H1 (cell line): ENCODE data around the gene DIP2C. TPM values are rescaled to one million over a fixed set of nuclear protein-coding genes. Genes with fewer than 3 reads are reported as not detected.

Experiments used
- CTCF ChIA-PET: fragments of 300-600 bp; sonication (Branson Sonifier 250); formaldehyde crosslinking; loops from one replicate; lab custom pipeline; 2021; ENCODE audit not compliant: partially characterized antibody; lab: Charles Lee
- POLR2A ChIA-PET: fragments of 300-600 bp; sonication (Branson Sonifier 250); formaldehyde crosslinking; loops from one replicate; lab custom pipeline; 2021; ENCODE audit warnings: inconsistent platforms; ENCODE audit not compliant: partially characterized antibody; lab: Charles Lee
- DNase-seq, 2 experiments: peaks; one replicate each; pipeline versions ENCODE4 v3.0.0 to v3.0.0-alpha.2; 2010 to 2022; ENCODE audit warnings: low spot score in 2 of 2, low read depth in 1 of 2, mixed read lengths in 1 of 2
- FAIRE-seq: peaks from 2 replicates; lab custom pipeline; 2011; peaks lifted over from hg19 to GRCh38; lab: Jason Lieb, UNC
- H2AFZ ChIP-seq: 2 replicates; pipeline ENCODE4 v1.8.1; 2012; ENCODE audit warnings: low read length, inconsistent platforms
- H2AK5ac ChIP-seq: 2 replicates; pipeline ENCODE4 v1.6.1; 2013; ENCODE audit warnings: low read depth, low read length
- H2BK120ac ChIP-seq: replicated peaks from 2 replicates; pipeline ENCODE3; 2013; ENCODE audit warnings: low read depth, low read length, inconsistent platforms
- H2BK12ac ChIP-seq: 2 replicates; pipeline ENCODE4 v1.6.1; 2013; ENCODE audit warnings: low read depth, low read length
- H2BK15ac ChIP-seq: 2 replicates; pipeline ENCODE4 v1.6.1; 2013; ENCODE audit warnings: low read length
- H2BK20ac ChIP-seq: 2 replicates; pipeline ENCODE4 v1.6.1; 2013; ENCODE audit warnings: low read length
- H2BK5ac ChIP-seq: 2 replicates; pipeline ENCODE4 v1.6.1; 2013; ENCODE audit warnings: low read depth, low read length
- H3K14ac ChIP-seq: 2 replicates; pipeline ENCODE4 v1.6.1; 2013; ENCODE audit warnings: inconsistent platforms; ENCODE audit not compliant: insufficient read length
- H3K18ac ChIP-seq: 2 replicates; pipeline ENCODE4 v1.6.1; 2013; ENCODE audit warnings: low read length; ENCODE audit errors: extremely low read depth
- H3K23ac ChIP-seq: 2 replicates; pipeline ENCODE4 v1.6.1; 2013; ENCODE audit warnings: inconsistent platforms; ENCODE audit not compliant: insufficient read length
- H3K23me2 ChIP-seq: 2 replicates; pipeline ENCODE4 v1.6.1; 2013; ENCODE audit warnings: low read depth, low read length
- H3K27ac ChIP-seq: 2 replicates; pipeline ENCODE4 v1.6.1; 2011; ENCODE audit warnings: low read depth, low read length, inconsistent platforms
- H3K27me3 ChIP-seq, 4 experiments: replicated peaks in 1 of 4; 1 replicate in 1 of 4; 2 replicates in 3 of 4; pipeline versions ENCODE4 v1.6.1 to v1.8.1; 2011 to 2013; ENCODE audit warnings: low read length in 3 of 4, mild to moderate bottlenecking in 3 of 4, inconsistent platforms in 2 of 4, mixed read lengths in 2 of 4, moderate library complexity in 1 of 4; ENCODE audit not compliant: control insufficient read depth in 3 of 4, insufficient read depth in 3 of 4; ENCODE audit errors: extremely low read depth in 1 of 4
- H3K36me3 ChIP-seq, 4 experiments: 2 replicates each; pipeline versions ENCODE4 v1.6.1 to v1.8.1; 2011 to 2013; ENCODE audit warnings: mild to moderate bottlenecking in 4 of 4, low read length in 3 of 4, moderate library complexity in 2 of 4, control low read depth in 1 of 4, inconsistent platforms in 1 of 4; ENCODE audit not compliant: insufficient read depth in 4 of 4, control insufficient read depth in 2 of 4
- H3K4ac ChIP-seq: replicated peaks from 2 replicates; pipeline ENCODE3; 2013; ENCODE audit warnings: low read length, low read depth, mixed read lengths, inconsistent platforms; ENCODE audit not compliant: insufficient read length
- H3K4me1 ChIP-seq, 4 experiments: replicated peaks in 1 of 4; 1 replicate in 1 of 4; 2 replicates in 3 of 4; pipeline versions ENCODE4 v1.6.1 to v1.8.1; 2011 to 2013; ENCODE audit warnings: low read length in 3 of 4, inconsistent platforms in 2 of 4, mixed read lengths in 1 of 4; ENCODE audit not compliant: insufficient read depth in 4 of 4, control insufficient read depth in 3 of 4
- H3K4me2 ChIP-seq, 2 experiments: 2 replicates each; pipeline versions ENCODE4 v1.6.1 to v1.8.1; 2011 to 2013; ENCODE audit warnings: low read depth in 2 of 2, low read length in 2 of 2, control low read depth in 1 of 2, inconsistent platforms in 1 of 2, mild to moderate bottlenecking in 1 of 2; ENCODE audit not compliant: insufficient read depth in 1 of 2
- H3K4me3 ChIP-seq, 4 experiments: fragments of 200-600, 300-600 bp in 1 of 4; sonication (generic), shearing (Covaris generic), sonication (Bioruptor Twin) in 1 of 4; 2 replicates each; pipeline versions ENCODE4 v1.5.1 to v1.8.1; 2011 to 2016; ENCODE audit warnings: low read length in 4 of 4, low read depth in 3 of 4, control low read depth in 2 of 4, inconsistent platforms in 2 of 4, mild to moderate bottlenecking in 2 of 4, mixed read lengths in 1 of 4, moderate library complexity in 1 of 4; ENCODE audit not compliant: insufficient read depth in 2 of 4; ENCODE audit errors: extremely low read depth in 1 of 4
- H3K56ac ChIP-seq: replicated peaks from 2 replicates; pipeline ENCODE3; 2013; ENCODE audit warnings: low read depth, mild to moderate bottlenecking, mixed read lengths, low read length, inconsistent platforms; ENCODE audit not compliant: insufficient read length
- H3K79me1 ChIP-seq: 2 replicates; pipeline ENCODE4 v1.6.1; 2013; ENCODE audit warnings: low read depth, low read length, control low read depth
- H3K79me2 ChIP-seq, 2 experiments: 2 replicates each; pipeline versions ENCODE4 v1.6.1 to v1.8.1; 2012 to 2013; ENCODE audit warnings: low read length in 2 of 2, mild to moderate bottlenecking in 2 of 2, inconsistent platforms in 1 of 2; ENCODE audit not compliant: insufficient read depth in 2 of 2, control insufficient read depth in 1 of 2
- H3K9ac ChIP-seq, 4 experiments: replicated peaks in 1 of 4; 1 replicate in 1 of 4; 2 replicates in 3 of 4; pipeline versions ENCODE4 v1.6.1 to v1.8.1; 2011 to 2013; ENCODE audit warnings: low read depth in 3 of 4, low read length in 3 of 4, control low read depth in 2 of 4, mild to moderate bottlenecking in 2 of 4, moderate library complexity in 2 of 4, inconsistent platforms in 1 of 4; ENCODE audit errors: extremely low read depth in 1 of 4
- H3K9me3 ChIP-seq, 2 experiments: 2 replicates each; pipeline versions ENCODE4 v1.6.1 to v1.8.1; 2012 to 2013; ENCODE audit warnings: mild to moderate bottlenecking in 2 of 2, moderate library complexity in 2 of 2, control low read depth in 1 of 2, inconsistent platforms in 1 of 2, low read depth in 1 of 2, low read length in 1 of 2, mixed read lengths in 1 of 2; ENCODE audit not compliant: insufficient read depth in 2 of 2
- H4K20me1 ChIP-seq, 2 experiments: replicated peaks in 1 of 2; 2 replicates each; pipeline versions ENCODE3 to v1.8.1; 2011 to 2013; ENCODE audit warnings: inconsistent platforms in 2 of 2, low read length in 2 of 2, mild to moderate bottlenecking in 1 of 2; ENCODE audit not compliant: insufficient read depth in 2 of 2, control insufficient read depth in 1 of 2
- H4K5ac ChIP-seq: 2 replicates; pipeline ENCODE4 v1.6.1; 2013; ENCODE audit warnings: low read length, low read depth, mixed read lengths, inconsistent platforms; ENCODE audit not compliant: insufficient read length
- H4K8ac ChIP-seq: 2 replicates; pipeline ENCODE4 v1.8.0; 2013; ENCODE audit warnings: mild to moderate bottlenecking, moderate library complexity, low read length, inconsistent platforms; ENCODE audit not compliant: insufficient read depth; ENCODE audit errors: extremely low read depth
- H4K91ac ChIP-seq: replicated peaks from 2 replicates; pipeline ENCODE3; 2013; ENCODE audit warnings: low read length, mixed read lengths, inconsistent platforms; ENCODE audit not compliant: insufficient read length
- ATF3 ChIP-seq: IDR thresholded peaks from 2 replicates; pipeline ENCODE4 v1.6.1; 2011; ENCODE audit warnings: low read depth, mild to moderate bottlenecking, low read length; ENCODE audit not compliant: insufficient read depth
- BACH1 ChIP-seq: IDR thresholded peaks from 2 replicates; pipeline ENCODE4 v1.6.1; 2012; ENCODE audit warnings: low read length, improper control_type of control experiment
- CBX8 ChIP-seq: fragments of 300-800, 300-1000 bp; sonication (generic); IDR thresholded peaks from 2 replicates; pipeline ENCODE4 v1.7.1; 2016; ENCODE audit warnings: low read depth, low read length, borderline replicate concordance
- CEBPB ChIP-seq: IDR thresholded peaks from 2 replicates; pipeline ENCODE4 v1.6.1; 2012; ENCODE audit warnings: low read depth, low read length
- CREB1 ChIP-seq: IDR thresholded peaks from 2 replicates; pipeline ENCODE4 v1.6.1; 2012; ENCODE audit warnings: inconsistent platforms
- CTCF ChIP-seq, 3 experiments: IDR thresholded peaks; 1 replicate in 2 of 3; 2 replicates in 1 of 3; pipeline versions ENCODE4 v1.5.1 to v1.6.1; 2011; ENCODE audit warnings: low read length in 3 of 3, mild to moderate bottlenecking in 3 of 3, inconsistent platforms in 2 of 3, low read depth in 1 of 3, moderate library complexity in 1 of 3; ENCODE audit not compliant: insufficient read depth in 1 of 3; ENCODE audit errors: control extremely low read depth in 1 of 3
- HDAC2 ChIP-seq, 2 experiments: fragments of 300-600 bp in 1 of 2; sonication (generic) in 1 of 2; IDR thresholded peaks; 2 replicates each; pipeline ENCODE4 v1.6.1; 2011 to 2012; ENCODE audit warnings: low read depth in 2 of 2, low read length in 2 of 2, mild to moderate bottlenecking in 2 of 2, moderate library complexity in 2 of 2, borderline replicate concordance in 1 of 2, inconsistent platforms in 1 of 2
- NANOG ChIP-seq: IDR thresholded peaks from 2 replicates; pipeline ENCODE4 v1.6.1; 2011; ENCODE audit warnings: low read length, low read depth, mild to moderate bottlenecking, inconsistent platforms; ENCODE audit not compliant: insufficient read depth, poor library complexity, severe bottlenecking
- NRF1 ChIP-seq: IDR thresholded peaks from 2 replicates; pipeline ENCODE4 v1.6.1; 2011; ENCODE audit warnings: mild to moderate bottlenecking, low read depth, low read length, improper control_type of control experiment
- SP2 ChIP-seq: IDR thresholded peaks from 2 replicates; pipeline ENCODE4 v1.6.1; 2012; ENCODE audit warnings: mild to moderate bottlenecking, low read length, inconsistent platforms
- TAF1 ChIP-seq: IDR thresholded peaks from 2 replicates; pipeline ENCODE4 v1.6.1; 2011; ENCODE audit warnings: mild to moderate bottlenecking, low read depth, low read length
- TCF12 ChIP-seq: IDR thresholded peaks from 2 replicates; pipeline ENCODE4 v1.6.1; 2011; ENCODE audit warnings: low read depth, mild to moderate bottlenecking, low read length
- WGBS, 2 experiments: shearing (Covaris generic) in 1 of 2; methylation state at CpG; one replicate each; pipeline versions ENCODE4 v1.1.6 to v1.1.7; 2013 to 2015; ENCODE audit warnings: low lambda C conversion rate in 2 of 2, mixed read lengths in 2 of 2, inconsistent platforms in 1 of 2, low coverage in 1 of 2, missing lambda C conversion rate in 1 of 2; ENCODE audit not compliant: insufficient replicate concordance in 2 of 2, insufficient coverage in 1 of 2, insufficient read length in 1 of 2; ENCODE audit errors: extremely low coverage in 1 of 2, missing lambda C conversion rate in 1 of 2; 5-methylcytosine and 5-hydroxymethylcytosine counted together
- polyA plus RNA-seq, 7 experiments: library from polyadenylated mRNA; depleted of rRNA in 3 of 7; stranded (reverse) in 5 of 7; unstranded in 2 of 7; fragments of >200 nt in 5 of 7; fragments of 200-250 nt in 2 of 7; gene quantifications; 1 replicate in 5 of 7; 2 replicates in 1 of 7; 4 replicates in 1 of 7; pipeline versions ENCODE4 v1.2.1 to v1.2.3, GENCODE V29; 2011 to 2013; ENCODE audit warnings: missing spikeins in 2 of 7, mixed read lengths in 2 of 7
- total RNA-seq: library from RNA; stranded (reverse); fragmentation: NEBNext Ultra II Directional; extraction: Animal tissue kit (Norgen Biotek cat#: 25700); gene quantifications from 2 replicates; pipeline ENCODE4 v1.2.1, GENCODE V29; 2021

DIP2C gene
- total and polyA plus RNA-seq, 2 of the 8 experiments (the other 6 are each of a cell fraction or from before 2014, with no cell fraction given), result 3.8 to 9.3 TPM

- H3K18ac ChIP-seq, result no peak overlapping the region
- H3K14ac ChIP-seq, result no peak overlapping the region
- H3K27ac ChIP-seq, result no peak overlapping the region
- H4K91ac ChIP-seq, result no peak overlapping the region
- FAIRE-seq, result no peak
- no peaks in the 10 kb centered on the region for H3K4me1 ChIP-seq
- H3K27me3 ChIP-seq, result no peaks in the 10 kb centered on the region
- no peaks in the 10 kb centered on the region for H3K23me2 ChIP-seq
- no peaks in the 10 kb centered on the region for H3K79me1 ChIP-seq
- no peak for DNase-seq
- H2BK120ac ChIP-seq, result no peak overlapping the region
- no peak overlapping the region for H3K4me3 ChIP-seq
- H2AK5ac ChIP-seq, result no peak overlapping the region
- H3K56ac ChIP-seq, result no peak overlapping the region
- no peak overlapping the region for H4K8ac ChIP-seq
- no peak overlapping the region for H2BK15ac ChIP-seq
- H2BK5ac ChIP-seq, result no peak overlapping the region
- no peak overlapping the region for H2BK12ac ChIP-seq
- H3K9ac ChIP-seq, result no peak overlapping the region
- ChIA-PET POLR2A (no interaction called here), CTCF (interaction anchor here (2.8 kb wide), 1 partner anchor 8 kb away, joined by 11 read pairs; no protein-coding TSS in a partner anchor)
- H3K4me2 ChIP-seq, result no peak overlapping the region
- no peak overlapping the region for H2BK20ac ChIP-seq
- H3K9me3 ChIP-seq, result no peaks in the 10 kb centered on the region
- H3K79me2 ChIP-seq, result no peaks in the 10 kb centered on the region
- no peak overlapping the region for H3K4ac ChIP-seq
- H2AFZ ChIP-seq, result no peak overlapping the region
- H3K23ac ChIP-seq, result no peak overlapping the region
- H4K5ac ChIP-seq, result no peak overlapping the region
- peaks cover 0 to 2% (median under 1%) of the 10 kb centered on the region in 4 experiments; a peak in 1 of 8 replicates for H3K36me3 ChIP-seq
- 88% methylated on average over 13 of the region's 13 CpGs; no CpG with 5 or more reads in 1 of the 2 experiments for WGBS, 2 experiments
- no peaks in the 10 kb centered on the region for H4K20me1 ChIP-seq
- TF ChIP-seq ATF3, result no peak
- TF ChIP-seq TCF12, result no peak
- no peak for TF ChIP-seq CEBPB
- no peak for TF ChIP-seq NANOG
- no peak for TF ChIP-seq TAF1
- no peak for TF ChIP-seq HDAC2 (IDR thresholded peaks at IDR 0.05; ENCODE audit: borderline replicate concordance in 1 of 2, low read depth in 2 of 2, low read length in 2 of 2)
- no peak for TF ChIP-seq SP2
- TF ChIP-seq CTCF (IDR thresholded peaks at IDR 0.05; ENCODE audit: control extremely low read depth in 1 of 3, insufficient read depth in 1 of 3, low read depth in 1 of 3, low read length in 3 of 3), result no peak
- no peak for TF ChIP-seq BACH1
- no peak for TF ChIP-seq CREB1
- TF ChIP-seq NRF1, result no peak
- no peak for TF ChIP-seq CBX8
These were observed 282.5 kb downstream of the DIP2C start for GRCh38 chr10:406976-407375.
